Neuronal stem cell (in vitro differentiated cells): ENCODE measurements around the gene PAEP.
"Not testable (repeated sequence)": the region's sequence is repeated elsewhere in the genome, so short reads cannot be mapped to it uniquely, and the experiment has no call there.

Experiments
- DNase-seq: peaks from one replicate; pipeline ENCODE4 v3.0.0-alpha.2; 2013; ENCODE audit warnings: low spot score
- H2AFZ ChIP-seq: one replicate; pipeline ENCODE4 v1.6.1; 2013; ENCODE audit warnings: mild to moderate bottlenecking, low read length, inconsistent platforms
- H2AK5ac ChIP-seq: 2 replicates; pipeline ENCODE4 v1.6.1; 2013; ENCODE audit warnings: low read depth, mild to moderate bottlenecking, inconsistent platforms, low read length, moderate library complexity, mixed read lengths
- H2BK120ac ChIP-seq: 2 replicates; pipeline ENCODE4 v1.6.1; 2013; ENCODE audit warnings: low read depth, mild to moderate bottlenecking, inconsistent platforms, low read length, moderate library complexity, mixed read lengths
- H2BK12ac ChIP-seq: one replicate; pipeline ENCODE4 v1.6.1; 2013; ENCODE audit warnings: low read length, inconsistent platforms
- H2BK15ac ChIP-seq: 2 replicates; pipeline ENCODE4 v1.6.1; 2013; ENCODE audit warnings: mild to moderate bottlenecking, low read length, inconsistent platforms, mixed read lengths
- H2BK5ac ChIP-seq: one replicate; pipeline ENCODE4 v1.6.1; 2013; ENCODE audit warnings: inconsistent platforms, mild to moderate bottlenecking, low read length, moderate library complexity
- H3K14ac ChIP-seq: one replicate; pipeline ENCODE4 v1.6.1; 2013; ENCODE audit warnings: low read length, inconsistent platforms
- H3K18ac ChIP-seq: 2 replicates; pipeline ENCODE4 v1.6.1; 2013; ENCODE audit warnings: low read length, inconsistent platforms
- H3K23ac ChIP-seq: 2 replicates; pipeline ENCODE4 v1.6.1; 2013; ENCODE audit warnings: low read depth, mild to moderate bottlenecking, mixed read lengths, low read length, inconsistent platforms; ENCODE audit not compliant: poor library complexity
- H3K27ac ChIP-seq: replicated peaks from 3 replicates; pipeline ENCODE4 v1.5.1; 2013; ENCODE audit warnings: low read length, inconsistent platforms
- H3K27me3 ChIP-seq, 3 experiments: 2 replicates each; pipeline ENCODE4 v1.6.1; 2013; ENCODE audit warnings: low read length in 3 of 3, mild to moderate bottlenecking in 2 of 3, inconsistent platforms in 1 of 3, low read depth in 1 of 3, mixed read lengths in 1 of 3, moderate library complexity in 1 of 3; ENCODE audit not compliant: control insufficient read depth in 3 of 3, insufficient read depth in 3 of 3
- H3K36me3 ChIP-seq, 2 donors: replicated peaks in 1 of 2; 2 replicates each; pipeline ENCODE4 v1.6.1; 2013; ENCODE audit warnings: low read length in 2 of 2; ENCODE audit not compliant: control insufficient read depth in 2 of 2, insufficient read depth in 2 of 2
- H3K4ac ChIP-seq: 2 replicates; pipeline ENCODE4 v1.6.1; 2013; ENCODE audit warnings: inconsistent platforms, mild to moderate bottlenecking, low read length, moderate library complexity
- H3K4me1 ChIP-seq, 2 donors: 1 replicate in 1 of 2; 2 replicates in 1 of 2; pipeline ENCODE4 v1.6.1; 2013; ENCODE audit warnings: low read length in 2 of 2, low read depth in 1 of 2; ENCODE audit not compliant: control insufficient read depth in 2 of 2, insufficient read depth in 1 of 2
- H3K4me2 ChIP-seq: one replicate; pipeline ENCODE4 v1.6.1; 2013; ENCODE audit warnings: mild to moderate bottlenecking, low read length, inconsistent platforms; ENCODE audit not compliant: insufficient read depth, poor library complexity, severe bottlenecking
- H3K4me3 ChIP-seq, 2 donors: 2 replicates each; pipeline ENCODE4 v1.5.1; 2013; ENCODE audit warnings: low read length in 2 of 2, mild to moderate bottlenecking in 2 of 2, inconsistent platforms in 1 of 2, moderate library complexity in 1 of 2
- H3K79me1 ChIP-seq: one replicate; pipeline ENCODE4 v1.6.1; 2013; ENCODE audit warnings: low read depth, mild to moderate bottlenecking, inconsistent platforms, low read length, moderate library complexity
- H3K9ac ChIP-seq: one replicate; pipeline ENCODE4 v1.6.1; 2013; ENCODE audit warnings: mild to moderate bottlenecking, low read depth, low read length, inconsistent platforms; ENCODE audit not compliant: poor library complexity
- H3K9me3 ChIP-seq, 2 donors: replicated peaks in 1 of 2; 2 replicates each; pipeline versions ENCODE3 to v1.6.1; 2013; ENCODE audit warnings: low read length in 2 of 2, mild to moderate bottlenecking in 2 of 2, inconsistent platforms in 1 of 2, low read depth in 1 of 2, mixed read lengths in 1 of 2, moderate library complexity in 1 of 2; ENCODE audit not compliant: control insufficient read depth in 2 of 2, insufficient read depth in 1 of 2
- H4K8ac ChIP-seq: one replicate; pipeline ENCODE4 v1.6.1; 2013; ENCODE audit warnings: low read depth, mild to moderate bottlenecking, inconsistent platforms, low read length, moderate library complexity
- H4K91ac ChIP-seq: one replicate; pipeline ENCODE4 v1.6.1; 2013; ENCODE audit warnings: low read length, low read depth, mild to moderate bottlenecking, inconsistent platforms; ENCODE audit not compliant: poor library complexity
- WGBS, 2 donors: extraction: QIAGEN DNeasy Blood & Tissue Kit; methylation state at CpG; one replicate each; pipeline ENCODE4 v1.1.7; 2013; ENCODE audit warnings: missing lambda C conversion rate in 2 of 2, mixed read lengths in 1 of 2; ENCODE audit not compliant: insufficient read length in 2 of 2, insufficient replicate concordance in 1 of 2; ENCODE audit errors: extremely low coverage in 2 of 2; 5-methylcytosine and 5-hydroxymethylcytosine counted together

PAEP gene

DNA sequence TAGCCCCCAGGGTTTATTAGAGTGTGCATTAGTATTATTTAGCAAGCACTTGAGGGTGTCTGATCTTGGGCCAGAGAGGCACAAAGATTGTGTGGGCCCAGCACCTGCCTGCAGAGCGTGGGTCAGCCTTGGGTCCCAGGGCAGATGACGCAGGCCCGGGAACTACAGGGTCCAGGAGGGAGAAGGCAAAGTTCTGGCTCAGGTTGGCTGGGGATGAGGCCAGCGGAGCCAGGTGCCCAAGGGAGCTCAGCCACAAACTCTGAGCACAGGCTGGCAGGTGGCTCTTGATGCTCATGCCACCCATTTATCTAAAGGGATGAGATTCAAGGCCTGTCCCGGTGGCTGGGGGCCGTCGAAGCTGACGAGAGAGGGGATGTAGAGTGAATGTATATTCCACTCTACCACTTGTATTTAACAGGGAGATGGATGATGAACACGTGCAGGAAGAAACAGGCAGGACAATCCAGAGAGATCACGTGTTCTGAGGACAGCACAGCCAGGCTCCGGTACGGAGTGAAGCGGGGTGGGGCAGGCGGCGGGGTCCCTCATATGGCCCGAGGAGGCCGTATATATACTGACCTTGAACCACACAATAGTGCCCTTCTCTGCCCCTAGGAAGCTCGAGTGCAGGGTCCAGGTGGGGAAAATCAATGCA is 16.4 kb upstream of the PAEP start:
- Histone ChIP-seq H3K14ac (no peak overlapping the region), H3K4me3 (no peak overlapping the region), H3K36me3 (no peaks in the 10 kb centered on the region), H3K9ac (peak overlapping the region; percentile 44), H3K27ac (no peak overlapping the region), H4K91ac (no peak overlapping the region), H3K27me3 (peaks cover 0 to 12% (median 0%) of the 10 kb centered on the region in 3 experiments), H3K4me1 (no peaks in the 10 kb centered on the region), H2AK5ac (no peak overlapping the region), H3K23ac (no peak overlapping the region), H2BK15ac (no peak overlapping the region), H3K9me3 (peaks cover 0 to 2% of the 10 kb centered on the region in 2 donors), H3K4ac (no peak overlapping the region), H3K18ac (no peak overlapping the region), H3K4me2 (no peak overlapping the region), H2BK5ac (no peak overlapping the region), H2BK120ac (no peak overlapping the region), H4K8ac (no peak overlapping the region), H2AFZ (no peak overlapping the region), H2BK12ac (no peak overlapping the region), H3K79me1 (peaks cover 2% of the 10 kb centered on the region)
- WGBS, 2 donors: no CpG with 5 or more reads among the region's 18 CpGs
- no peak for DNase-seq

DNA sequence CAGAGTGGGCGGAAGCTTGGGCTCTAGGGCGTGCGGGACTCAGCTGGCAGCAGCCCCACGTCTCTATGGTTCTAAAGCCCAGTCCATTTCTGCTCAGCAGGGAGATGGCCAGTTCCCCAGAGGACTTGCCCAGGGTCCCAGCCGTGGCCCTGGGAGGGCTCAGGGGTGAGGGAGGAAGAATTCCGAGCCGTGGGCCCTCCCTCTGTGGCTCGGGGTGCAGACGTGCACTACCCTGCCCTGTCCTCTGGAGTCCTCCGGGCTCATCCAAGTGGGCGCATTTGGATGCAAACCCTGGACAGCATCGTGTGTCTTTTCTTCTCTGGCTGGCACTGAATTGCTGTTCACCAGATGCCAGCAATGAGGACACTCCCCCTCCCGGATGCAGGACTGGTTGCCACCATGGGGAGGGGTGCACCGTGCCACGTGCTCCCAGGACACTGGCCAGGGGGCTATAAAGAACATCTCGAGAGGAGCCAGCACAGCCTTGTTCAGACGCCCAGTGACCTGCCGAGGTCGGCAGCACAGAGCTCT is 15.8 kb upstream of the PAEP start, which contains the start of gene OBP2A:
OBP2A (plus strand) TSS at position 481 of the 531 bp plus-strand sequence. CDS start 55 bp downstream, outside the sequence.
- H3K4me2 ChIP-seq, H4K91ac ChIP-seq, H3K14ac ChIP-seq, H3K27ac ChIP-seq, H3K18ac ChIP-seq, H2BK15ac ChIP-seq, H3K4me3 ChIP-seq, H2BK12ac ChIP-seq, H2AK5ac ChIP-seq, H2AFZ ChIP-seq, DNase-seq, H3K79me1 ChIP-seq, H3K4me1 ChIP-seq, H3K4ac ChIP-seq, H2BK120ac ChIP-seq, H3K23ac ChIP-seq, H4K8ac ChIP-seq, H2BK5ac ChIP-seq, H3K36me3 ChIP-seq, H3K9me3 ChIP-seq: not testable (repeated sequence)
- Histone ChIP-seq H3K9ac (peak within 1 kb of the TSS; percentile 44), H3K27me3 (peaks cover 0 to 18% (median 0%) of the 10 kb centered on the region in 3 experiments)
- WGBS, 2 donors: no CpG with 5 or more reads among the region's 19 CpGs

DNA sequence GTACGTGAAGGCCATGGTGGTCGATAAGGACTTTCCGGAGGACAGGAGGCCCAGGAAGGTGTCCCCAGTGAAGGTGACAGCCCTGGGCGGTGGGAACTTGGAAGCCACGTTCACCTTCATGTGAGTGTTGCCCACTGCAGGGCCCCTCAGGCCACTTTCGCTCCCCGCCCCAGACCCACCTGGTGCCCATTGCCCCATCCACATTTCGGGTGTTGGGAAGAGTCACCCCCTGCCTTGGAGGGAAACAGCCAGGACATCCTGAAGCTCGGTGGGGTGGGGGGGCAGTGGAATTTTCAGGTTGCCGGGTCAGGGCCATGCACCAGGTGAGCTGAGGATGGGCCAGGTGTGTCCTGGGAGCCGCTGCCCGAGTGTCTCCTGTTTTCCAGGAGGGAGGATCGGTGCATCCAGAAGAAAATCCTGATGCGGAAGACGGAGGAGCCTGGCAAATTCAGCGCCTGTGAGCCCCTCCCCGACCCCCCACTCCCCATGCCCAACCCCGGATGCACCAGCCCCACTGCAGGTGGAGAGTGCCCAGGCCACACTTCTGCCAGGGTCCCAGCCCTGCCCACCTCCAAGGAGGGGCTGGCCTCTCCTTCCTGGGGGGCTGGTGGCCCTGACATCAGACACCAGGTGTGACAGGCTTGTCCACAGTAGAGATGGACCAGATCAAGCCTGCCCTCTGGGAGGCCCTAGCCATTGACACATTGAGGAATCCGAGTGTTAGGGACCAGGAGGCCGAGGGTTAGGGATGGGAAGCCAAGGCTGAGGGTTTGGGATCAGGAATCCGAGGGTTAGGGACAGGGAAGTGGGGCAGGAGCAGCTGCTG is 14.6 kb upstream of the PAEP start:
- WGBS, 2 donors: no CpG with 5 or more reads among the region's 21 CpGs
- DNase-seq: not testable (repeated sequence)

More for the DNA sequence above, 14.6 kb upstream of the PAEP start:
- H3K4me1 ChIP-seq, H3K4me2 ChIP-seq, H2BK15ac ChIP-seq, H3K79me1 ChIP-seq, H4K91ac ChIP-seq, H2BK120ac ChIP-seq, H3K27ac ChIP-seq, H3K23ac ChIP-seq, H3K14ac ChIP-seq, H4K8ac ChIP-seq, H3K4ac ChIP-seq, H3K36me3 ChIP-seq, H2BK12ac ChIP-seq, H3K4me3 ChIP-seq, H3K18ac ChIP-seq, H3K9ac ChIP-seq, H2BK5ac ChIP-seq, H2AK5ac ChIP-seq, H2AFZ ChIP-seq, H3K9me3 ChIP-seq: not testable (repeated sequence)
- peaks cover 0 to 27% (median 0%) of the 10 kb centered on the region in 3 experiments for H3K27me3 ChIP-seq
